Neural progenitor cell (in vitro differentiated cells): ENCODE results near the gene COX18. TPM values are rescaled to one million over a fixed set of nuclear protein-coding genes. Genes with fewer than 3 reads are reported as not detected.

Source experiments
- DNase-seq: peaks from one replicate; pipeline ENCODE4 v3.0.0-alpha.2; 2016; ENCODE audit warnings: low spot score
- H2AFZ ChIP-seq: fragments of 200-600 bp; sonication (generic); replicated peaks from 2 replicates; pipeline ENCODE4 v1.6.1; 2016; ENCODE audit warnings: antibody characterized with exemption
- H3F3A ChIP-seq: fragments of 200-600 bp; sonication (generic); 2 replicates; pipeline ENCODE4 v1.6.1; 2016; ENCODE audit warnings: antibody characterized with exemption, low read depth
- H3K27ac ChIP-seq: fragments of 200-600 bp; sonication (generic); 2 replicates; pipeline ENCODE4 v1.5.1; 2016; ENCODE audit warnings: mild to moderate bottlenecking
- H3K27me3 ChIP-seq: fragments of 200-600 bp; sonication (generic); 2 replicates; pipeline ENCODE4 v1.6.1; 2016; ENCODE audit warnings: mild to moderate bottlenecking, moderate library complexity
- H3K36me3 ChIP-seq: fragments of 200-600 bp; sonication (generic); 2 replicates; pipeline ENCODE4 v1.5.1; 2016
- H3K4me1 ChIP-seq: fragments of 200-600 bp; sonication (generic); 2 replicates; pipeline ENCODE4 v1.6.1; 2016; ENCODE audit warnings: mixed run types
- H3K4me2 ChIP-seq: fragments of 200-600 bp; sonication (generic); 2 replicates; pipeline ENCODE4 v1.6.1; 2016
- H3K4me3 ChIP-seq: fragments of 200-600 bp; sonication (generic); 2 replicates; pipeline ENCODE4 v1.5.1; 2016
- H3K79me2 ChIP-seq: fragments of 200-600 bp; sonication (generic); 2 replicates; pipeline ENCODE4 v1.6.1; 2016; ENCODE audit warnings: low read depth
- H3K9ac ChIP-seq: fragments of 200-600 bp; sonication (generic); 2 replicates; pipeline ENCODE4 v1.6.1; 2016
- H3K9me3 ChIP-seq: fragments of 200-600 bp; sonication (generic); 2 replicates; pipeline ENCODE4 v1.5.1; 2016; ENCODE audit warnings: low read depth
- H4K20me1 ChIP-seq: fragments of 200-600 bp; sonication (generic); 2 replicates; pipeline ENCODE4 v1.6.1; 2016; ENCODE audit warnings: low read depth
- H3K27ac Mint-ChIP-seq: 3 replicates; pipeline ENCODE4 v1.8.0; 2021; ENCODE audit warnings: mixed read lengths
- H3K27me3 Mint-ChIP-seq: 2 replicates; pipeline ENCODE4 v1.8.0; 2022; ENCODE audit warnings: low read depth, mild to moderate bottlenecking, inconsistent platforms, moderate library complexity, mixed read lengths; ENCODE audit not compliant: insufficient read depth
- H3K36me3 Mint-ChIP-seq: 3 replicates; pipeline ENCODE4 v1.8.0; 2021; ENCODE audit warnings: mixed read lengths
- H3K4me1 Mint-ChIP-seq: 3 replicates; pipeline ENCODE4 v1.8.0; 2021; ENCODE audit warnings: mixed read lengths
- H3K4me3 Mint-ChIP-seq: 3 replicates; pipeline ENCODE4 v1.8.0; 2021; ENCODE audit warnings: mild to moderate bottlenecking, moderate library complexity, mixed read lengths
- H3K9me3 Mint-ChIP-seq: 3 replicates; pipeline ENCODE4 v1.8.0; 2020; ENCODE audit warnings: mixed read lengths
- EZH2 ChIP-seq: fragments of 200-600 bp; sonication (generic); IDR thresholded peaks from 2 replicates; pipeline ENCODE4 v1.6.1; 2017; ENCODE audit warnings: antibody characterized with exemption, mild to moderate bottlenecking, moderate library complexity
- EZH2phosphoT487 ChIP-seq: fragments of 200-600 bp; sonication (generic); IDR thresholded peaks from 2 replicates; pipeline ENCODE4 v1.6.1; 2017; ENCODE audit warnings: antibody characterized with exemption
- total RNA-seq: library from RNA; depleted of rRNA; stranded (reverse); fragments of >200 nt; gene quantifications from 2 replicates; pipeline ENCODE4 v1.2.3, GENCODE V29; 2015; ENCODE audit warnings: low replicate concordance
- TF ChIP-seq, protein P1 (sequence below): fragments of 200-600 bp; sonication (generic); IDR thresholded peaks from 2 replicates; pipeline ENCODE4 v1.5.1; 2017; ENCODE audit warnings: antibody characterized with exemption, mild to moderate bottlenecking

Gene COX18, protein sequence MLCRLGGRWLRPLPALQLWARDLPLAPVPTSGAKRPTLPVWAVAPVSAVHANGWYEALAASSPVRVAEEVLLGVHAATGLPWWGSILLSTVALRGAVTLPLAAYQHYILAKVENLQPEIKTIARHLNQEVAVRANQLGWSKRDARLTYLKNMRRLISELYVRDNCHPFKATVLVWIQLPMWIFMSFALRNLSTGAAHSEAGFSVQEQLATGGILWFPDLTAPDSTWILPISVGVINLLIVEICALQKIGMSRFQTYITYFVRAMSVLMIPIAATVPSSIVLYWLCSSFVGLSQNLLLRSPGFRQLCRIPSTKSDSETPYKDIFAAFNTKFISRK
- total RNA-seq, result 20.3 and 30.4 TPM in 2 replicates

DNA sequence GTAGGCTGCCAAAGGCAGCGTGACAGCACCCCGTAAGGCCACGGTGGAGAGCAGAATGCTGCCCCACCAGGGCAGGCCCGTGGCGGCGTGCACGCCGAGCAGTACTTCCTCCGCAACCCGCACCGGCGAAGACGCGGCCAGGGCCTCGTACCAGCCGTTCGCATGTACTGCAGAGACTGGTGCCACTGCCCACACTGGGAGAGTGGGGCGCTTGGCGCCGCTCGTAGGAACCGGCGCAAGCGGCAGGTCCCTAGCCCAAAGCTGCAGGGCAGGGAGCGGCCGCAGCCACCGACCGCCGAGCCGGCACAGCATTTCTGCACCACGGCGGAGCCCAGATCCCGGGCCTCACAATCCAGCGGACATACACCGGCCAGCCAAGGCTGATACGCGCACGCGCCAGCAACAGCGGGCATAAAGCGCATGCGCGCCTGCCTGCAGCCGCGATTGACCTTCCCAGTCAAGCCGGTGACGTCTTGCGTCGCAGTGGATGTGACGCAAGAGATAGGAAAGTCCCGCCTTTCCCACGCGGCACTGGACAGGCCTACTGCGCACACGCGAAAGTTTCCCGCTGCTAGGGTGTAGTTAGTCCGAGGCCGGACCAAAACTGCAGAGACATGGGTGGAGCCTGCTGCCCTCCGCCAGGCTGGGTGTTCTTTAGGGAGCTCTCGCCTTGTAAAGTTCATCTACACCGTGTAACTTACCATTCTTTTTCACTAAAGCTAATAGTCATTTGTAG is at the start of gene COX18:
TSS of gene COX18 (minus strand) at position 379 of the 736 bp plus-strand sequence. CDS start at position 312, 67 bp downstream.
- peaks cover 14% of the 10 kb centered on the region for H3K36me3 ChIP-seq
- peaks cover 45% of the 10 kb centered on the region for H3F3A ChIP-seq
- peak within 1 kb of the TSS; percentile 74 for H3K4me3 ChIP-seq
- peak within 1 kb of the TSS; percentile 78 for H2AFZ ChIP-seq
- Mint-ChIP-seq H3K4me3 (peak within 1 kb of the TSS; percentile 89), H3K4me1 (peaks cover 12% of the 10 kb centered on the region), H3K9me3 (no peaks in the 10 kb centered on the region), H3K27me3 (no peaks in the 10 kb centered on the region), H3K36me3 (no peaks in the 10 kb centered on the region), H3K27ac (peak within 1 kb of the TSS; percentile 91)
- H3K27me3 ChIP-seq, result no peaks in the 10 kb centered on the region
- H3K27ac ChIP-seq, result peak within 1 kb of the TSS; percentile 91
- H3K79me2 ChIP-seq, result peaks cover 22% of the 10 kb centered on the region
- peak within 1 kb of the TSS; percentile 84 for H3K9ac ChIP-seq
- H3K4me1 ChIP-seq, result peaks cover 5% of the 10 kb centered on the region
- TF ChIP-seq EZH2phosphoT487, result no peak
- no peak for TF ChIP-seq EZH2
- TF ChIP-seq, protein P1, sequence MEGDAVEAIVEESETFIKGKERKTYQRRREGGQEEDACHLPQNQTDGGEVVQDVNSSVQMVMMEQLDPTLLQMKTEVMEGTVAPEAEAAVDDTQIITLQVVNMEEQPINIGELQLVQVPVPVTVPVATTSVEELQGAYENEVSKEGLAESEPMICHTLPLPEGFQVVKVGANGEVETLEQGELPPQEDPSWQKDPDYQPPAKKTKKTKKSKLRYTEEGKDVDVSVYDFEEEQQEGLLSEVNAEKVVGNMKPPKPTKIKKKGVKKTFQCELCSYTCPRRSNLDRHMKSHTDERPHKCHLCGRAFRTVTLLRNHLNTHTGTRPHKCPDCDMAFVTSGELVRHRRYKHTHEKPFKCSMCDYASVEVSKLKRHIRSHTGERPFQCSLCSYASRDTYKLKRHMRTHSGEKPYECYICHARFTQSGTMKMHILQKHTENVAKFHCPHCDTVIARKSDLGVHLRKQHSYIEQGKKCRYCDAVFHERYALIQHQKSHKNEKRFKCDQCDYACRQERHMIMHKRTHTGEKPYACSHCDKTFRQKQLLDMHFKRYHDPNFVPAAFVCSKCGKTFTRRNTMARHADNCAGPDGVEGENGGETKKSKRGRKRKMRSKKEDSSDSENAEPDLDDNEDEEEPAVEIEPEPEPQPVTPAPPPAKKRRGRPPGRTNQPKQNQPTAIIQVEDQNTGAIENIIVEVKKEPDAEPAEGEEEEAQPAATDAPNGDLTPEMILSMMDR, result peak; percentile 10
- no peaks in the 10 kb centered on the region for H3K9me3 ChIP-seq
- no peaks in the 10 kb centered on the region for H4K20me1 ChIP-seq
- peak within 1 kb of the TSS; percentile 82 for H3K4me2 ChIP-seq
- DNase-seq, result peak; percentile 97

DNA sequence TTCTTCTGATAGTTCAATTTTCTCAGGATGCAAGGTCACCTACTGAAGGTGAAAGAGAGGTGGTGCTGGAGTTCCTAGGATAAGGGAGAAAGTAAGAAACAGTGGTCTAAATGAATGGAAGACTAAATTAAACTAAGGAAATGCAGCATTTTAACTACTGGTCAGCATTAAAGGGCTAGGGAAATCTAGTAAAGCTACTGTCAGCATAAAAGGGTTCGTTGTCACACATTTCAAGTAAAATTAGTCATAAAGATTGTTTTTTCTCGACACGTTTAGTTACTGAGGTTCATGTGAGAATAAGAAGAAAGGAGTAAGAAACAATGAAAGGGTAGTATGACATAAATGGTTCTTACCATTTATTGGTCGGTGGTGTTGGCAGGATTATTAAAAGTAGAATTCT is 40.0 kb upstream of the COX18 start:
- no peak overlapping the region for H3K4me2 ChIP-seq
- no peaks in the 10 kb centered on the region for H3K4me1 ChIP-seq
- TF ChIP-seq EZH2phosphoT487 (no peak), EZH2 (no peak)
- TF ChIP-seq, protein P1, result no peak
- no peaks in the 10 kb centered on the region for H3K27me3 ChIP-seq
- H3K36me3 Mint-ChIP-seq, result peaks cover 11% of the 10 kb centered on the region
- DNase-seq, result no peak
- H3K36me3 ChIP-seq, result peaks cover 25% of the 10 kb centered on the region
- no peaks in the 10 kb centered on the region for H3K79me2 ChIP-seq
- no peak overlapping the region for H3K9ac ChIP-seq
- no peaks in the 10 kb centered on the region for H3K4me1 Mint-ChIP-seq
- H3F3A ChIP-seq, result no peaks in the 10 kb centered on the region
- H3K27ac ChIP-seq, result no peak overlapping the region
- H4K20me1 ChIP-seq, result no peaks in the 10 kb centered on the region
- H3K4me3 Mint-ChIP-seq, result no peak overlapping the region
- H3K27ac Mint-ChIP-seq, result no peak overlapping the region
- no peaks in the 10 kb centered on the region for H3K9me3 Mint-ChIP-seq
- no peak overlapping the region for H2AFZ ChIP-seq
- no peaks in the 10 kb centered on the region for H3K9me3 ChIP-seq
- no peak overlapping the region for H3K4me3 ChIP-seq
- H3K27me3 Mint-ChIP-seq, result no peaks in the 10 kb centered on the region

- TF ChIP-seq, protein P1, result no peak
- no peak for TF ChIP-seq EZH2
- no peak for TF ChIP-seq EZH2phosphoT487
- Histone ChIP-seq H3K4me3 (no peak overlapping the region), H3K9ac (no peak overlapping the region), H3K27ac (no peak overlapping the region), H2AFZ (no peak overlapping the region), H4K20me1 (no peaks in the 10 kb centered on the region), H3K4me2 (no peak overlapping the region), H3K4me1 (no peaks in the 10 kb centered on the region), H3K79me2 (no peaks in the 10 kb centered on the region), H3K36me3 (peaks cover 24% of the 10 kb centered on the region), H3F3A (no peaks in the 10 kb centered on the region), H3K27me3 (no peaks in the 10 kb centered on the region), H3K9me3 (no peaks in the 10 kb centered on the region)
- Mint-ChIP-seq H3K27me3 (no peaks in the 10 kb centered on the region), H3K4me1 (peaks cover 3% of the 10 kb centered on the region), H3K36me3 (peaks cover 16% of the 10 kb centered on the region), H3K4me3 (no peak overlapping the region), H3K9me3 (no peaks in the 10 kb centered on the region), H3K27ac (no peak overlapping the region)
- DNase-seq, result no peak
Measured at GRCh38 chr4:73104695-73105094, 35.2 kb upstream of the COX18 start.
